Thyroid gland (tissue), 4 donors: ENCODE data around the gene LHPP.

ENCODE experiments used
- POLR2A ChIP-seq, 2 donors: fragments of 450-650 bp; IDR thresholded peaks; one replicate each; pipeline ENCODE4 v1.6.1; 2017; ENCODE audit warnings: antibody characterized with exemption in 2 of 2, mild to moderate bottlenecking in 2 of 2, moderate library complexity in 1 of 2
- TF ChIP-seq, protein P1 (sequence below), 6 experiments: fragments of 200-600 bp in 3 of 6; fragments of 450-650 bp in 3 of 6; sonication (generic) in 3 of 6; IDR thresholded peaks; one replicate each; pipeline ENCODE4 v1.5.1; 2016 to 2019; ENCODE audit warnings: antibody characterized with exemption in 6 of 6, mild to moderate bottlenecking in 2 of 6, inconsistent platforms in 1 of 6, moderate library complexity in 1 of 6

DNA sequence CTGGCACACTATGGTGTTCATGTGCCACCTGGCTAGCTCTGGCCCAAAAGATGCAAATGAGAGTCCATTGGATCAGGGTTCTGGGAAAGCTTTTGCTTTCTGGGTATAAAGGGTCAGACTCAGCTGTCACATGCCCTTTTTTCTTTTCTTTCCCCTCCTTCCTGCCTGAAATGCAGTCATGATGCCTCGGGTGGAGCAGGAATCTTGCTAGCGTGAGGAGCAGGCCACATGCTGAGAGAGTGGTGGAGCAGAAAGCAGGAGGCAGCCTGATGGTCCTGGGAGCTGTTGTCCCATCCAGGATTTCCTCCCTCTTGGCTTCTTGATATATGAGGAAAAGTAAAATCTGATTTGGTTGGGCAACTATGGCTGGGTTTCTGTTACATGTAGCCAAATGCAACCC, 2.7 kb upstream of the LHPP start:
- TF ChIP-seq, protein P1, sequence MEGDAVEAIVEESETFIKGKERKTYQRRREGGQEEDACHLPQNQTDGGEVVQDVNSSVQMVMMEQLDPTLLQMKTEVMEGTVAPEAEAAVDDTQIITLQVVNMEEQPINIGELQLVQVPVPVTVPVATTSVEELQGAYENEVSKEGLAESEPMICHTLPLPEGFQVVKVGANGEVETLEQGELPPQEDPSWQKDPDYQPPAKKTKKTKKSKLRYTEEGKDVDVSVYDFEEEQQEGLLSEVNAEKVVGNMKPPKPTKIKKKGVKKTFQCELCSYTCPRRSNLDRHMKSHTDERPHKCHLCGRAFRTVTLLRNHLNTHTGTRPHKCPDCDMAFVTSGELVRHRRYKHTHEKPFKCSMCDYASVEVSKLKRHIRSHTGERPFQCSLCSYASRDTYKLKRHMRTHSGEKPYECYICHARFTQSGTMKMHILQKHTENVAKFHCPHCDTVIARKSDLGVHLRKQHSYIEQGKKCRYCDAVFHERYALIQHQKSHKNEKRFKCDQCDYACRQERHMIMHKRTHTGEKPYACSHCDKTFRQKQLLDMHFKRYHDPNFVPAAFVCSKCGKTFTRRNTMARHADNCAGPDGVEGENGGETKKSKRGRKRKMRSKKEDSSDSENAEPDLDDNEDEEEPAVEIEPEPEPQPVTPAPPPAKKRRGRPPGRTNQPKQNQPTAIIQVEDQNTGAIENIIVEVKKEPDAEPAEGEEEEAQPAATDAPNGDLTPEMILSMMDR (IDR thresholded peaks at IDR 0.05), result no peak
- TF ChIP-seq POLR2A (IDR thresholded peaks at IDR 0.05), result no peak
